HepG2 (cell line): ENCODE measurements around the gene LHX3. TPM values are rescaled to one million over a fixed set of nuclear protein-coding genes. Genes with fewer than 3 reads are reported as not detected.

Source experiments
- ATAD3A ChIP-seq: sonication (generic); formaldehyde crosslinking; IDR thresholded peaks from 2 replicates; pipeline ENCODE4 v1.4.0; 2020; ENCODE audit warnings: missing genetic modification reagents
- ERF ChIP-seq: IDR thresholded peaks from 2 replicates; pipeline ENCODE4 v1.6.1; 2018; ENCODE audit warnings: missing biosample characterization, missing genetic modification reagents
- FOXO1 ChIP-seq: sonication (generic); formaldehyde crosslinking; IDR thresholded peaks from 2 replicates; pipeline ENCODE4 v1.4.0; 2020; ENCODE audit warnings: missing genetic modification reagents
- GTF2F1 ChIP-seq: fragments of 150-350 bp; IDR thresholded peaks from 2 replicates; pipeline ENCODE4 v1.6.1; 2014; ENCODE audit warnings: low read length
- HES4 ChIP-seq: sonication (generic); formaldehyde crosslinking; IDR thresholded peaks from 2 replicates; pipeline ENCODE4 v1.9.0; 2021; ENCODE audit warnings: mild to moderate bottlenecking, missing genetic modification reagents, borderline replicate concordance
- MAFK ChIP-seq, 2 experiments: IDR thresholded peaks in 1 of 2; conservative IDR thresholded peaks in 1 of 2; 2 replicates each; pipeline ENCODE4 v1.6.1; 2011; ENCODE audit warnings: improper control_type of control experiment in 2 of 2, low read length in 2 of 2
- MBNL3 ChIP-seq: fragments of 250-450 bp; sonication (Bioruptor Pico); conservative IDR thresholded peaks from 2 replicates; pipeline ENCODE4 v1.8.0; 2022; ENCODE audit warnings: mild to moderate bottlenecking, inconsistent platforms
- RBM22 ChIP-seq: fragments of 200-400 bp; formaldehyde crosslinking; optimal IDR thresholded peaks from 2 replicates; pipeline ENCODE3; 2017; ENCODE audit warnings: mild to moderate bottlenecking, low read length, moderate library complexity
- REPIN1 ChIP-seq: sonication (generic); formaldehyde crosslinking; IDR thresholded peaks from 2 replicates; pipeline ENCODE4 v1.8.0; 2022; ENCODE audit warnings: missing genetic modification reagents, low read depth, mild to moderate bottlenecking, borderline replicate concordance
- SCMH1 ChIP-seq: sonication (generic); formaldehyde crosslinking; IDR thresholded peaks from 2 replicates; pipeline ENCODE4 v1.9.0; 2021; ENCODE audit warnings: missing genetic modification reagents, mild to moderate bottlenecking, borderline replicate concordance
- SIX4 ChIP-seq: sonication (generic); formaldehyde crosslinking; IDR thresholded peaks from 2 replicates; pipeline ENCODE4 v1.4.0; 2020; ENCODE audit warnings: missing genetic modification reagents
- SP4 ChIP-seq: sonication (generic); formaldehyde crosslinking; IDR thresholded peaks from 2 replicates; pipeline ENCODE4 v1.8.1; 2023; ENCODE audit warnings: mild to moderate bottlenecking, missing genetic modification reagents
- ZBTB1 ChIP-seq: sonication (generic); formaldehyde crosslinking; IDR thresholded peaks from 2 replicates; pipeline ENCODE4 v1.4.0; 2020; ENCODE audit warnings: missing genetic modification reagents, borderline replicate concordance
- ZMAT3 ChIP-seq: sonication (generic); formaldehyde crosslinking; conservative IDR thresholded peaks from 2 replicates; pipeline ENCODE4 v1.7.0; 2021; ENCODE audit warnings: missing genetic modification reagents
- ZNF468 ChIP-seq: sonication (generic); formaldehyde crosslinking; IDR thresholded peaks from 2 replicates; pipeline ENCODE4 v1.8.0; 2022; ENCODE audit warnings: mild to moderate bottlenecking, moderate library complexity, missing genetic modification reagents
- ZNF547 ChIP-seq: sonication (generic); formaldehyde crosslinking; IDR thresholded peaks from 2 replicates; pipeline ENCODE4 v1.5.1; 2020; ENCODE audit warnings: mild to moderate bottlenecking, missing genetic modification reagents
- ZNF572 ChIP-seq: sonication (generic); formaldehyde crosslinking; IDR thresholded peaks from 2 replicates; pipeline ENCODE4 v1.5.1; 2020; ENCODE audit warnings: mild to moderate bottlenecking, missing genetic modification reagents
- ZNF709 ChIP-seq: sonication (generic); formaldehyde crosslinking; IDR thresholded peaks from 2 replicates; pipeline ENCODE4 v1.5.0; 2020; ENCODE audit warnings: mild to moderate bottlenecking, missing genetic modification reagents
- polyA plus RNA-seq, 8 experiments: library from polyadenylated mRNA; depleted of rRNA in 3 of 8; stranded (reverse) in 7 of 8; unstranded in 1 of 8; fragments of >200 nt; fragmentation: Illumina TruSeq in 4 of 8; extraction: Trizol in 4 of 8; gene quantifications; 2 replicates each; pipeline versions ENCODE4 v1.2.1 to v1.2.3, GENCODE V29; 2011 to 2016; ENCODE audit warnings: low read depth in 4 of 8, missing spikeins in 1 of 8, mixed read lengths in 1 of 8; ENCODE audit not compliant: insufficient read depth in 1 of 8
- total RNA-seq, 5 experiments: library from RNA; depleted of rRNA; stranded (reverse); fragments of >200 nt; fragmentation: Illumina TruSeq; extraction: Trizol; gene quantifications; 2 replicates each; pipeline ENCODE4 v1.2.3, GENCODE V29; 2016; ENCODE audit warnings: low read depth in 1 of 5
- TF ChIP-seq, protein P1 (sequence below): sonication (generic); formaldehyde crosslinking; IDR thresholded peaks from 2 replicates; pipeline ENCODE4 v1.5.1; 2020; ENCODE audit warnings: missing genetic modification reagents, mild to moderate bottlenecking, borderline replicate concordance
- TF ChIP-seq, protein P2 (sequence below): IDR thresholded peaks from 2 replicates; pipeline ENCODE4 v1.6.1; 2016; ENCODE audit warnings: low read depth, control low read depth
- TF ChIP-seq, protein P3 (sequence below): fragments of 450-650 bp; IDR thresholded peaks from 2 replicates; pipeline ENCODE4 v1.6.1; 2017; ENCODE audit warnings: mild to moderate bottlenecking

Gene LHX3
- total and polyA plus RNA-seq, 2 of the 13 experiments (the other 11 are each of a cell fraction or from before 2014, with no cell fraction given): not detected

DNA sequence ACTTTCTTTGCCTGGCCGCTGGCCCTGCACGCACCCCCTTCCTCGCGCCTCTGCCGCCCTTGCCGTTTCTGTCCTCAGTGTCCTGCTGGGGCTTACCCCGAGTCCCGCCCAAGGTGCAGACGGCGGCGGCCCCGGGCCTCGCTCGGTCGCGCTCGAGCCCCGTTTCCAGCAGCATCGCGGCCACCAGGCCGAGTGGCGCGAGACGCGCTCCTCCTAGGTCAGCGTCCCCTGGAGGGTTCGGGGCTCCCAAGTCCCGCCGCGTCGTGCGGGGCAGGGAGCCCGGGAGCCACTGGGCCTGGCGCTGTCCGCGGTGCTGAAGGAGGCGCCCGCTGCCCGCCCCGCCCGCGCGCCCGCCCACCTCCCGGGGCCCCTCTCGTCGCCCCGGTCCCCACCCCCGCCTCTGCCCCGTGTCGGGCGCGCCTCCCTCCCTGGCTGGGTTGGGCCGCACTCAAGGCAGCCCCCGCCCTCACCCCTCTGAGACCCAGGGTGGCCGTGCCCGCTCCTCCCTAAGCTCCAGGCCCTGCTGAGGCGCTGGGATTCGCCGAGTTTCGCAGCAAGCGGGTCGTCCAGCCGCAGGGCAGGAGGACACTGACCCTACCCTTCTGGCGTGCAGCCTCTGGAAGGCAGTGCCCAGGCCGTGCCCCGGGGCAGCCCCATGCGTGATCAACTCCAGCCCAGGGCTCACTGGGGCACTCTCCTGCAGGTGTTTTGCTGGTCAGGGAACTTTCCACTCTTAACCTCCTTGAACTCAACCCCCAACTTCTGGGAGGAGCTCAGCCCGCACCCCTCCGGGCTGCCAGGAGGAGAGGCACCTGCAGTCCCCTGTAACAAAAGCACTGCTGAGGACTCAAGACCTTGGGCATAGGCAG, at the start of gene LHX3 (continued):
- TF ChIP-seq, protein P1, sequence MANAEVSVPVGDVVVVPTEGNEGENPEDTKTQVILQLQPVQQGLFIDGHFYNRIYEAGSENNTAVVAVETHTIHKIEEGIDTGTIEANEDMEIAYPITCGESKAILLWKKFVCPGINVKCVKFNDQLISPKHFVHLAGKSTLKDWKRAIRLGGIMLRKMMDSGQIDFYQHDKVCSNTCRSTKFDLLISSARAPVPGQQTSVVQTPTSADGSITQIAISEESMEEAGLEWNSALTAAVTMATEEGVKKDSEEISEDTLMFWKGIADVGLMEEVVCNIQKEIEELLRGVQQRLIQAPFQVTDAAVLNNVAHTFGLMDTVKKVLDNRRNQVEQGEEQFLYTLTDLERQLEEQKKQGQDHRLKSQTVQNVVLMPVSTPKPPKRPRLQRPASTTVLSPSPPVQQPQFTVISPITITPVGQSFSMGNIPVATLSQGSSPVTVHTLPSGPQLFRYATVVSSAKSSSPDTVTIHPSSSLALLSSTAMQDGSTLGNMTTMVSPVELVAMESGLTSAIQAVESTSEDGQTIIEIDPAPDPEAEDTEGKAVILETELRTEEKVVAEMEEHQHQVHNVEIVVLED (CRISPR knock-in tag): no peak
- TF ChIP-seq MAFK (conservative IDR thresholded peaks at IDR 0.05 in 1 of 2, IDR thresholded peaks at IDR 0.05 in 1 of 2; ENCODE audit: low read length in 2 of 2) (no peak), ZNF709 (no peak), ATAD3A (CRISPR knock-in tag) (0 out of 2 replicates have a peak, but pooled peaks have one; percentile 57), SCMH1 (no peak), ZNF468 (no peak; the same call in 1 of the 2 replicates), ZBTB1 (no peak), REPIN1 (CRISPR knock-in tag) (no peak), SP4 (0 out of 2 replicates have a peak, but pooled peaks have one; percentile 9), GTF2F1 (no peak), SIX4 (CRISPR knock-in tag) (no peak), HES4 (CRISPR knock-in tag) (0 out of 2 replicates have a peak, but pooled peaks have one; percentile 63), MBNL3 (CRISPR knock-in tag) (no peak), ZNF547 (CRISPR knock-in tag) (no peak), ZMAT3 (CRISPR knock-in tag) (peak; percentile 47; the same call in 1 of the 2 replicates), RBM22 (no peak), ERF (CRISPR knock-in tag) (0 out of 2 replicates have a peak, but pooled peaks have one; percentile 60), ZNF572 (CRISPR knock-in tag) (no peak), FOXO1 (0 out of 2 replicates have a peak, but pooled peaks have one; percentile 26)
- TF ChIP-seq, protein P2, sequence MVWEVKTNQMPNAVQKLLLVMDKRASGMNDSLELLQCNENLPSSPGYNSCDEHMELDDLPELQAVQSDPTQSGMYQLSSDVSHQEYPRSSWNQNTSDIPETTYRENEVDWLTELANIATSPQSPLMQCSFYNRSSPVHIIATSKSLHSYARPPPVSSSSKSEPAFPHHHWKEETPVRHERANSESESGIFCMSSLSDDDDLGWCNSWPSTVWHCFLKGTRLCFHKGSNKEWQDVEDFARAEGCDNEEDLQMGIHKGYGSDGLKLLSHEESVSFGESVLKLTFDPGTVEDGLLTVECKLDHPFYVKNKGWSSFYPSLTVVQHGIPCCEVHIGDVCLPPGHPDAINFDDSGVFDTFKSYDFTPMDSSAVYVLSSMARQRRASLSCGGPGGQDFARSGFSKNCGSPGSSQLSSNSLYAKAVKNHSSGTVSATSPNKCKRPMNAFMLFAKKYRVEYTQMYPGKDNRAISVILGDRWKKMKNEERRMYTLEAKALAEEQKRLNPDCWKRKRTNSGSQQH (CRISPR knock-in tag): no peak
- TF ChIP-seq, protein P3, sequence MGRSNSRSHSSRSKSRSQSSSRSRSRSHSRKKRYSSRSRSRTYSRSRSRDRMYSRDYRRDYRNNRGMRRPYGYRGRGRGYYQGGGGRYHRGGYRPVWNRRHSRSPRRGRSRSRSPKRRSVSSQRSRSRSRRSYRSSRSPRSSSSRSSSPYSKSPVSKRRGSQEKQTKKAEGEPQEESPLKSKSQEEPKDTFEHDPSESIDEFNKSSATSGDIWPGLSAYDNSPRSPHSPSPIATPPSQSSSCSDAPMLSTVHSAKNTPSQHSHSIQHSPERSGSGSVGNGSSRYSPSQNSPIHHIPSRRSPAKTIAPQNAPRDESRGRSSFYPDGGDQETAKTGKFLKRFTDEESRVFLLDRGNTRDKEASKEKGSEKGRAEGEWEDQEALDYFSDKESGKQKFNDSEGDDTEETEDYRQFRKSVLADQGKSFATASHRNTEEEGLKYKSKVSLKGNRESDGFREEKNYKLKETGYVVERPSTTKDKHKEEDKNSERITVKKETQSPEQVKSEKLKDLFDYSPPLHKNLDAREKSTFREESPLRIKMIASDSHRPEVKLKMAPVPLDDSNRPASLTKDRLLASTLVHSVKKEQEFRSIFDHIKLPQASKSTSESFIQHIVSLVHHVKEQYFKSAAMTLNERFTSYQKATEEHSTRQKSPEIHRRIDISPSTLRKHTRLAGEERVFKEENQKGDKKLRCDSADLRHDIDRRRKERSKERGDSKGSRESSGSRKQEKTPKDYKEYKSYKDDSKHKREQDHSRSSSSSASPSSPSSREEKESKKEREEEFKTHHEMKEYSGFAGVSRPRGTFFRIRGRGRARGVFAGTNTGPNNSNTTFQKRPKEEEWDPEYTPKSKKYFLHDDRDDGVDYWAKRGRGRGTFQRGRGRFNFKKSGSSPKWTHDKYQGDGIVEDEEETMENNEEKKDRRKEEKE: no peak
